HepG2 (cell line): Measurements from ENCODE around the gene TNFRSF25. TPM values are rescaled to one million over a fixed set of nuclear protein-coding genes. Genes with fewer than 3 reads are reported as not detected.

ENCODE experiments used
- EP300 ChIP-seq, 3 experiments: sonication (generic) in 1 of 3; formaldehyde crosslinking in 1 of 3; IDR thresholded peaks; 2 replicates each; pipeline versions ENCODE4 v1.5.1 to v1.6.1; 2011 to 2020; ENCODE audit warnings: low read depth in 2 of 3, low read length in 2 of 3, borderline replicate concordance in 1 of 3, improper control_type of control experiment in 1 of 3, mild to moderate bottlenecking in 1 of 3, missing genetic modification reagents in 1 of 3, moderate library complexity in 1 of 3
- ESRRA ChIP-seq: sonication (generic); formaldehyde crosslinking; IDR thresholded peaks from 2 replicates; pipeline ENCODE4 v1.5.1; 2020; ENCODE audit warnings: mild to moderate bottlenecking, low read depth, missing genetic modification reagents
- EZH2 ChIP-seq: conservative IDR thresholded peaks from 2 replicates; pipeline ENCODE4 v1.6.1; 2012; ENCODE audit warnings: mild to moderate bottlenecking, low read depth, low read length, moderate library complexity
- HOXA3 ChIP-seq: sonication (generic); formaldehyde crosslinking; IDR thresholded peaks from 2 replicates; pipeline ENCODE4 v1.5.0; 2020; ENCODE audit warnings: missing genetic modification reagents
- KLF9 ChIP-seq: IDR thresholded peaks from 2 replicates; pipeline ENCODE4 v1.6.1; 2016; ENCODE audit warnings: low read depth
- PLRG1 ChIP-seq: fragments of 450-650 bp; conservative IDR thresholded peaks from 2 replicates; pipeline ENCODE4 v1.6.1; 2016
- POLR2G ChIP-seq: fragments of 200-400 bp; formaldehyde crosslinking; IDR thresholded peaks from 2 replicates; pipeline ENCODE4 v1.6.1; 2018; ENCODE audit warnings: mild to moderate bottlenecking, low read depth, low read length, moderate library complexity
- RBM39 ChIP-seq: fragments of 200-400 bp; formaldehyde crosslinking; IDR thresholded peaks from one replicate; pipeline ENCODE4 v1.6.1; 2018; ENCODE audit warnings: antibody characterized with exemption, mild to moderate bottlenecking, low read depth, low read length; ENCODE audit not compliant: poor library complexity, severe bottlenecking
- RFX5 ChIP-seq: IDR thresholded peaks from 2 replicates; pipeline ENCODE4 v1.6.1; 2011; ENCODE audit warnings: low read depth, low read length, improper control_type of control experiment
- RXRB ChIP-seq: IDR thresholded peaks from 2 replicates; pipeline ENCODE4 v1.6.1; 2016; ENCODE audit warnings: borderline replicate concordance, missing genetic modification reagents, missing compliant biosample characterization
- SALL1 ChIP-seq: sonication (generic); formaldehyde crosslinking; IDR thresholded peaks from 2 replicates; pipeline ENCODE4 v1.8.0; 2022; ENCODE audit warnings: mild to moderate bottlenecking, missing genetic modification reagents
- SIX1 ChIP-seq: sonication (generic); formaldehyde crosslinking; IDR thresholded peaks from 2 replicates; pipeline ENCODE4 v1.4.0; 2020; ENCODE audit warnings: missing genetic modification reagents, borderline replicate concordance
- SMAD9 ChIP-seq: sonication (generic); formaldehyde crosslinking; IDR thresholded peaks from 2 replicates; pipeline ENCODE4 v1.5.1; 2020; ENCODE audit warnings: mild to moderate bottlenecking, missing genetic modification reagents
- TEAD3 ChIP-seq: optimal IDR thresholded peaks from 2 replicates; pipeline ENCODE3; 2016; ENCODE audit warnings: borderline replicate concordance
- TGIF2 ChIP-seq: IDR thresholded peaks from 2 replicates; pipeline ENCODE4 v1.6.1; 2016; ENCODE audit warnings: control low read depth, missing compliant biosample characterization
- ZNF251 ChIP-seq: sonication (generic); formaldehyde crosslinking; IDR thresholded peaks from 2 replicates; pipeline ENCODE4 v1.9.0; 2021; ENCODE audit warnings: mild to moderate bottlenecking, missing genetic modification reagents
- polyA plus RNA-seq, 8 experiments: library from polyadenylated mRNA; depleted of rRNA in 3 of 8; stranded (reverse) in 7 of 8; unstranded in 1 of 8; fragments of >200 nt; fragmentation: Illumina TruSeq in 4 of 8; extraction: Trizol in 4 of 8; gene quantifications; 2 replicates each; pipeline versions ENCODE4 v1.2.1 to v1.2.3, GENCODE V29; 2011 to 2016; ENCODE audit warnings: low read depth in 4 of 8, missing spikeins in 1 of 8, mixed read lengths in 1 of 8; ENCODE audit not compliant: insufficient read depth in 1 of 8
- total RNA-seq, 5 experiments: library from RNA; depleted of rRNA; stranded (reverse); fragments of >200 nt; fragmentation: Illumina TruSeq; extraction: Trizol; gene quantifications; 2 replicates each; pipeline ENCODE4 v1.2.3, GENCODE V29; 2016; ENCODE audit warnings: low read depth in 1 of 5
- TF ChIP-seq, protein P1 (sequence below): IDR thresholded peaks from 2 replicates; pipeline ENCODE4 v1.6.1; 2016; ENCODE audit warnings: low read depth, borderline replicate concordance

Gene TNFRSF25
- total and polyA plus RNA-seq, 2 of the 13 experiments (the other 11 are each of a cell fraction or from before 2014, with no cell fraction given): 1.4 to 1.5 TPM

DNA sequence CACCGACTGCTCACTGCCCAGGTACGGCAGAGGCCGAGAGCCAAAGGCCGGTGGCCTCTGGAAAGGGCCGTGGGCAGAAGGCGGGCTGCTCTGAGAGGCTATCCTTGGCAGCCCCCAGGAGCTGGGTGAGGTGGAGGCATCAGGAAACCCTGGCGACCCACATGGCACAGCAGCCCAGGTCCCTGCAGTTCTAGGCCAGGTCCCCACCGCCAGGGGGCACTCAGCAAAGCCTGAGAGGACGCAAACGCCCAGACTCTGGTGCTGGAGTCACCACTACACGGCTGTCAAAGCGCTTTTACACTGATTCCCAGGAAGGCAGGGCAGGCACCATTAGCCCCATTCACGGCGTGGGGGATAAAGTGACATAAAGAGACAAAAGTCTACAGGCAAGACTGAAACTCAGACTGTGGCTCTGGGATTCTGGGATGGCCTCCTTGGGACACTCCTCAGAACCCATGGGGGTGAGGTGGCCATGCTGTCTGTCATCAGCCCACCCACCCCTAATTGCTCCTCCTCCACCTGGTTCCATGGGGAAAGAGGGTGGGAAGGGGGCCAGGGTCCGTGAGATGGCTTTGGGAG lies 20.5 kb upstream of the TNFRSF25 start (continued):
- TF ChIP-seq POLR2G (no peak), HOXA3 (CRISPR knock-in tag) (0 out of 2 replicates have a peak, but pooled peaks have one; percentile 24), PLRG1 (no peak), RBM39 (no peak), EP300 (IDR thresholded peaks at IDR 0.05; ENCODE audit: low read depth in 2 of 2, low read length in 2 of 2) (no peak), EP300 (CRISPR knock-in tag; IDR thresholded peaks at IDR 0.05; ENCODE audit: borderline replicate concordance) (no peak), TGIF2 (CRISPR knock-in tag) (peak; percentile 57; the same call in 1 of the 2 replicates), ZNF251 (CRISPR knock-in tag) (no peak), SMAD9 (CRISPR knock-in tag) (no peak), ESRRA (CRISPR knock-in tag) (0 out of 2 replicates have a peak, but pooled peaks have one; percentile 23), RXRB (peak; percentile 27; the same call in 1 of the 2 replicates), SALL1 (CRISPR knock-in tag) (peak; percentile 67; the same call in 1 of the 2 replicates), EZH2 (no peak), RFX5 (no peak), KLF9 (no peak), TEAD3 (peak; percentile 38), SIX1 (no peak)
- TF ChIP-seq, protein P1, sequence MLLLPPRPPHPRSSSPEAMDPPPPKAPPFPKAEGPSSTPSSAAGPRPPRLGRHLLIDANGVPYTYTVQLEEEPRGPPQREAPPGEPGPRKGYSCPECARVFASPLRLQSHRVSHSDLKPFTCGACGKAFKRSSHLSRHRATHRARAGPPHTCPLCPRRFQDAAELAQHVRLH (CRISPR knock-in tag): peak; percentile 42; the same call in 1 of the 2 replicates
